SK-N-SH treated with all-trans-retinoic acid at 6 μM for 48 hours (cell line): ENCODE results near the gene NOP53.

Experiments
- ATAC-seq: fragments of 200-7000 bp; cut with Tn5 transposase; 3 replicates; pipeline ENCODE4 v1.9.1; 2020; ENCODE audit warnings: mild to moderate bottlenecking, moderate library complexity
- ARNTL ChIP-seq: fragments of 450-650 bp; formaldehyde crosslinking; IDR thresholded peaks from 2 replicates; pipeline ENCODE4 v1.5.0; 2020; ENCODE audit warnings: low read depth, mild to moderate bottlenecking, moderate library complexity, borderline replicate concordance
- BACH2 ChIP-seq: fragments of 250-450 bp; sonication (Bioruptor Pico); IDR thresholded peaks from 2 replicates; pipeline ENCODE4 v1.9.0; 2021; ENCODE audit warnings: mild to moderate bottlenecking, borderline replicate concordance
- CREB5 ChIP-seq: fragments of 250-450 bp; sonication (Bioruptor Pico); IDR thresholded peaks from 2 replicates; pipeline ENCODE4 v1.5.1; 2020; ENCODE audit warnings: low read depth, mild to moderate bottlenecking, moderate library complexity
- CSDC2 ChIP-seq: fragments of 250-450 bp; sonication (Bioruptor Pico); IDR thresholded peaks from 2 replicates; pipeline ENCODE4 v1.5.0; 2020; ENCODE audit warnings: mild to moderate bottlenecking, moderate library complexity
- CSRNP3 ChIP-seq: fragments of 250-450 bp; sonication (Bioruptor Pico); IDR thresholded peaks from 2 replicates; pipeline ENCODE4 v1.5.1; 2021; ENCODE audit warnings: mild to moderate bottlenecking, moderate library complexity
- ESRRG ChIP-seq: fragments of 250-450 bp; sonication (Bioruptor Pico); IDR thresholded peaks from 2 replicates; pipeline ENCODE4 v1.6.1; 2021; ENCODE audit warnings: mild to moderate bottlenecking
- GLIS3 ChIP-seq: fragments of 250-450 bp; sonication (Bioruptor Pico); IDR thresholded peaks from 2 replicates; pipeline ENCODE4 v1.5.0; 2020; ENCODE audit warnings: mild to moderate bottlenecking, moderate library complexity
- OSR1 ChIP-seq: fragments of 250-450 bp; sonication (Bioruptor Pico); IDR thresholded peaks from 2 replicates; pipeline ENCODE4 v1.8.0; 2022; ENCODE audit warnings: moderate library complexity, mild to moderate bottlenecking, inconsistent platforms
- POU6F1 ChIP-seq: fragments of 250-450 bp; sonication (Bioruptor Pico); IDR thresholded peaks from 2 replicates; pipeline ENCODE4 v1.8.0; 2021; ENCODE audit warnings: low read depth, mild to moderate bottlenecking, moderate library complexity, borderline replicate concordance
- PPARA ChIP-seq: fragments of 250-450 bp; sonication (Bioruptor Pico); IDR thresholded peaks from 2 replicates; pipeline ENCODE4 v1.5.0; 2020; ENCODE audit warnings: mild to moderate bottlenecking, borderline replicate concordance
- SNAI2 ChIP-seq: fragments of 250-450 bp; sonication (Bioruptor Pico); IDR thresholded peaks from 2 replicates; pipeline ENCODE4 v1.5.0; 2020; ENCODE audit warnings: mild to moderate bottlenecking, moderate library complexity
- TCF4 ChIP-seq: fragments of 250-450 bp; sonication (Bioruptor Pico); IDR thresholded peaks from 2 replicates; pipeline ENCODE4 v1.8.0; 2021; ENCODE audit warnings: mild to moderate bottlenecking, moderate library complexity, borderline replicate concordance
- TSHZ2 ChIP-seq: fragments of 250-450 bp; sonication (Bioruptor Pico); IDR thresholded peaks from 2 replicates; pipeline ENCODE4 v1.5.0; 2020; ENCODE audit warnings: mild to moderate bottlenecking, moderate library complexity
- ZNF565 ChIP-seq: fragments of 450-650 bp; formaldehyde crosslinking; conservative IDR thresholded peaks from 2 replicates; pipeline ENCODE4 v1.5.0; 2020; ENCODE audit warnings: low read depth, mild to moderate bottlenecking, moderate library complexity
- ZNF70 ChIP-seq: fragments of 450-650 bp; formaldehyde crosslinking; IDR thresholded peaks from 2 replicates; pipeline ENCODE4 v1.5.0; 2020; ENCODE audit warnings: mild to moderate bottlenecking, moderate library complexity

NOP53 gene

GRCh38 chr19:47766359-47766620 is 20.9 kb downstream of the NOP53 start (continued):
- TF ChIP-seq CREB5 (no peak), CSRNP3 (no peak), ZNF70 (CRISPR knock-in tag) (no peak), ZNF565 (CRISPR knock-in tag) (no peak), CSDC2 (CRISPR knock-in tag) (no peak), ARNTL (no peak), OSR1 (CRISPR knock-in tag) (no peak)
- TF ChIP-seq, all 23 proteins: peak for 0

- no peak for TF ChIP-seq ZNF70 (CRISPR knock-in tag)
- TF ChIP-seq CSRNP3, result no peak
- no peak for TF ChIP-seq ESRRG (CRISPR knock-in tag)
- no peak for TF ChIP-seq TSHZ2
- no peak for TF ChIP-seq TCF4
- no peak for TF ChIP-seq PPARA (CRISPR knock-in tag)
- no peak for TF ChIP-seq BACH2
- TF ChIP-seq SNAI2 (CRISPR knock-in tag), result no peak
- no peak for ATAC-seq
Measured at GRCh38 chr19:47766670-47767069, 21.3 kb downstream of the NOP53 start.

- ATAC-seq, result no peak
- no peak for TF ChIP-seq OSR1 (CRISPR knock-in tag)
- no peak for TF ChIP-seq CREB5
- no peak for TF ChIP-seq GLIS3 (CRISPR knock-in tag)
- no peak for TF ChIP-seq CSDC2 (CRISPR knock-in tag)
- TF ChIP-seq SNAI2 (CRISPR knock-in tag), result no peak
- TF ChIP-seq POU6F1, result no peak
- no peak for TF ChIP-seq TCF4
- TF ChIP-seq ESRRG (CRISPR knock-in tag), result no peak
- TF ChIP-seq TSHZ2, result no peak
- TF ChIP-seq, all 23 proteins: peak for 0
Measured at GRCh38 chr19:47767349-47767748, 22.0 kb downstream of the NOP53 start.
